IMR-90 (cell line): ENCODE results near the gene MTCL1.

Experiments
- CEBPB ChIP-seq: IDR thresholded peaks from 2 replicates; pipeline ENCODE4 v1.6.1; 2012; ENCODE audit warnings: low read depth, low read length, improper control_type of control experiment
- CTCF ChIP-seq: conservative IDR thresholded peaks from 2 replicates; pipeline ENCODE4 v1.5.1; 2012; ENCODE audit warnings: mild to moderate bottlenecking, low read depth, low read length, improper control_type of control experiment
- FOS ChIP-seq: fragments of 150-350 bp; IDR thresholded peaks from 2 replicates; pipeline ENCODE4 v1.6.1; 2016; ENCODE audit warnings: low read depth, low read length
- MAFK ChIP-seq: IDR thresholded peaks from 2 replicates; pipeline ENCODE4 v1.6.1; 2012; ENCODE audit warnings: low read depth, low read length, improper control_type of control experiment
- MAZ ChIP-seq: IDR thresholded peaks from 2 replicates; pipeline ENCODE4 v1.6.1; 2012; ENCODE audit warnings: low read depth, mild to moderate bottlenecking, low read length, improper control_type of control experiment, moderate library complexity, borderline replicate concordance
- MXI1 ChIP-seq: IDR thresholded peaks from 2 replicates; pipeline ENCODE4 v1.6.1; 2012; ENCODE audit warnings: low read depth, mild to moderate bottlenecking, low read length, moderate library complexity, borderline replicate concordance
- NFE2L2 ChIP-seq: fragments of 150-350 bp; IDR thresholded peaks from 2 replicates; pipeline ENCODE4 v1.6.1; 2016; ENCODE audit warnings: low read depth, mild to moderate bottlenecking, low read length
- POLR2A ChIP-seq: IDR thresholded peaks from 2 replicates; pipeline ENCODE4 v1.6.1; 2012; ENCODE audit warnings: mild to moderate bottlenecking, low read depth, low read length
- RCOR1 ChIP-seq: IDR thresholded peaks from 2 replicates; pipeline ENCODE4 v1.6.1; 2012; ENCODE audit warnings: mild to moderate bottlenecking, low read length, improper control_type of control experiment; ENCODE audit not compliant: insufficient replicate concordance
- USF2 ChIP-seq: fragments of 150-350 bp; IDR thresholded peaks from 2 replicates; pipeline ENCODE4 v1.6.1; 2017; ENCODE audit warnings: mild to moderate bottlenecking, antibody characterized with exemption, low read length, low read depth

- TF ChIP-seq CTCF, result no peak
- no peak for TF ChIP-seq NFE2L2
- no peak for TF ChIP-seq FOS
- no peak for TF ChIP-seq MXI1
- no peak for TF ChIP-seq CEBPB
- no peak for TF ChIP-seq USF2
- TF ChIP-seq MAZ, result no peak
- no peak for TF ChIP-seq RCOR1
- TF ChIP-seq POLR2A, result no peak
- no peak for TF ChIP-seq MAFK
Measured at GRCh38 chr18:8695932-8696517, 9.3 kb upstream of the MTCL1 start.
